Placental pericyte (primary cell): ENCODE data around the gene PIAS2. TPM values are rescaled to one million over a fixed set of nuclear protein-coding genes. Genes with fewer than 3 reads are reported as not detected.

Experiments
- total RNA-seq: library from RNA; depleted of rRNA; stranded (reverse); fragments of >200 nt; gene quantifications from 2 replicates; pipeline ENCODE4 v1.2.3, GENCODE V29; 2012

The PIAS2 gene, protein sequence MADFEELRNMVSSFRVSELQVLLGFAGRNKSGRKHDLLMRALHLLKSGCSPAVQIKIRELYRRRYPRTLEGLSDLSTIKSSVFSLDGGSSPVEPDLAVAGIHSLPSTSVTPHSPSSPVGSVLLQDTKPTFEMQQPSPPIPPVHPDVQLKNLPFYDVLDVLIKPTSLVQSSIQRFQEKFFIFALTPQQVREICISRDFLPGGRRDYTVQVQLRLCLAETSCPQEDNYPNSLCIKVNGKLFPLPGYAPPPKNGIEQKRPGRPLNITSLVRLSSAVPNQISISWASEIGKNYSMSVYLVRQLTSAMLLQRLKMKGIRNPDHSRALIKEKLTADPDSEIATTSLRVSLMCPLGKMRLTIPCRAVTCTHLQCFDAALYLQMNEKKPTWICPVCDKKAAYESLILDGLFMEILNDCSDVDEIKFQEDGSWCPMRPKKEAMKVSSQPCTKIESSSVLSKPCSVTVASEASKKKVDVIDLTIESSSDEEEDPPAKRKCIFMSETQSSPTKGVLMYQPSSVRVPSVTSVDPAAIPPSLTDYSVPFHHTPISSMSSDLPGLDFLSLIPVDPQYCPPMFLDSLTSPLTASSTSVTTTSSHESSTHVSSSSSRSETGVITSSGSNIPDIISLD
- total RNA-seq = 19.5 and 28.6 TPM in 2 replicates

DNA sequence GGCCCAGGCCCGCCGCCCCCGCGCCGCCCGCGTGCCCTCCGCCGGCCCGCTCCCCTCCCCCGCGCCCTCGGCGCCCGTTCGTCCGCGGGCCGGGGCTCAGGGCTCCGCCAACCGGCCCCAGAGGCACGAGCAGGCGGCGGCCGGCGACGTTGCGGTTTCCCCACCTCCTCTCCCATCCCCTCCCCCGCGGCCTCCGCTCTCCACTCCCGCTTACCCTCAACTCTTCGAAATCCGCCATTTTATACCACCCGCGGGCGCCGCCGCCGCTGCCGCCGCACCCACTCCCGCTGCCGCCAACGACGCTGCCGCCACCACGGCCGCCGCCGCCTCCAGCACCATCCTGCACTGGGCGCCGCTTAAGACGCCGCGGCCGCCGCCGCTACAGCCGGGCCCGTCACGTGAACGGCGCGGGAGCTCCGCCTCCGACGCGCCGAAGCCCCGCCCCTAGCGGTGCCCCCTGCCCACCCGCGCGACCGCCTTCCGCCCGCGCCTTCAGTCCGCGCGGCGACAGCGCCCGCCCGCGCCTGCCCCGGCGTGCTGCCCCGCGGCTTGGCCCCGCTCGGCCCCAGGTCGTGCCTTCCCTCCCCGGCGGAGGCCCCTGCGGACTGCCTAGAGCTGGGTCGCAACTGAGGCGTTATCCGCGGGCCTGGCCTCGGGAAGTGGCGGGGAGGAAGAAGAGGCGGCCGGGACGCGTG is at the start of gene PIAS2, which contains the start of gene KATNAL2:
TSS of gene PIAS2 (minus strand) at position 400 of the 695 bp plus-strand sequence. CDS start at position 238, 162 bp downstream.
TSS of gene KATNAL2 (plus strand) at position 495 of the 695 bp plus-strand sequence. CDS start 29,271 bp downstream, outside the sequence.

DNA sequence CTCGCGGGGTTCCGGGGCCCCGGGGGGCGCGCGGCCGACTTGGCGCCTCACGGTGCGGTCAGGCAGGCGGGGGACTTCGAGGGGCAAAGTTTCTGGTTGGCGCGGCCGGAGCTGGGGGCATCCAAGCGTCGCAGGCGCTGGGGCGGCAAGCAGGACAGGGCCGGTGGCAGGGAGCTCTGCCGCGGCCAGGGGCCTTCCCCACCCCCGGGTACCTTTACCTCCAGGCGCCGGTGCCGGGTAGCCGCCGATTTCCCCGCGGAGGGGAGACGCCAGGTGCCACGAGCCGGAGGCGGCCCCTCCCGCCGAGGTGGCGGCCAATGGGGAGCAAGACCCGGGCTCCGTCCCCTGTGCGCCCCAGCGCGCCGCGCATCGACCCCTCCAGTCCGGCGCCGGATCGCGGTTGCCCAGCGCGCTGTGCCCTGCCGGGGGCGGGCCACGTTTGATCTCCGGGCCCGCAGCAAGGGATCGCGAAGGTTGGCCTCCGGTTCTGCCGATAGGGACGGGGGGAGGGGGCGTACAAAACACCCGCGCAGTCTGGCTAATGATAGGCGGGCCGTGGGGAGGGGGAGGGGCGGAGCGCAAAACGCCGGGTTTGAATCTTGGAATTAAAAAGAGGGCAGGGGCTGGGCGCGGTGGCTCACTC is 160.6 kb downstream of the PIAS2 start, which contains the start of gene ST8SIA5:
TSS of gene ST8SIA5 (minus strand) at position 495 of the 643 bp plus-strand sequence. CDS start 545 bp downstream, outside the sequence.

Other genes with a start within 250 kb of the PIAS2 start
- 0.43 TPM in 1 of 2 replicates, not detected in the other for gene ST8SIA5, start 160.5 kb downstream of the PIAS2 start, total RNA-seq
- gene KATNAL2, start 95 bp upstream of the PIAS2 start, total RNA-seq = 0.88 and 1.6 TPM in 2 replicates
- not detected in 2 replicates for gene ELOA2, start 118.1 kb upstream of the PIAS2 start, total RNA-seq
- 11.8 and 16.0 TPM in 2 replicates for gene HDHD2, start 233.0 kb upstream of the PIAS2 start, total RNA-seq